RWPE2 (cell line): ENCODE results near the gene SRPRA.

Source experiments
- ATAC-seq: fragments of 200-7000 bp; cut with Tn5 transposase; 3 replicates; pipeline ENCODE4 v1.9.1; 2021; ENCODE audit warnings: low read depth
- DNase-seq: peaks from one replicate; pipeline ENCODE4 v3.0.0-alpha.2; 2020; ENCODE audit warnings: low spot score
- H3K27ac ChIP-seq: fragments of 450-650 bp; 2 replicates; pipeline ENCODE4 v1.5.1; 2017; ENCODE audit warnings: mild to moderate bottlenecking; ENCODE audit not compliant: poor library complexity, severe bottlenecking
- H3K27me3 ChIP-seq: fragments of 250-450 bp; sonication (Bioruptor Pico); 2 replicates; pipeline ENCODE4 v1.5.1; 2021; ENCODE audit warnings: mild to moderate bottlenecking, moderate library complexity; ENCODE audit not compliant: insufficient read depth, poor library complexity, severe bottlenecking
- H3K36me3 ChIP-seq: fragments of 250-450 bp; sonication (Bioruptor Pico); 2 replicates; pipeline ENCODE4 v1.5.1; 2020; ENCODE audit warnings: low read depth, mild to moderate bottlenecking, moderate library complexity
- H3K4me1 ChIP-seq: fragments of 250-450 bp; sonication (Bioruptor Pico); 2 replicates; pipeline ENCODE4 v1.5.1; 2021; ENCODE audit warnings: mild to moderate bottlenecking, moderate library complexity; ENCODE audit not compliant: insufficient read depth, poor library complexity, severe bottlenecking
- H3K4me3 ChIP-seq: fragments of 250-450 bp; sonication (Bioruptor Pico); 2 replicates; pipeline ENCODE4 v1.5.1; 2021; ENCODE audit warnings: mild to moderate bottlenecking, moderate library complexity; ENCODE audit not compliant: severe bottlenecking
- H3K9me3 ChIP-seq: fragments of 250-450 bp; sonication (Bioruptor Pico); 2 replicates; pipeline ENCODE4 v1.5.1; 2021; ENCODE audit warnings: mild to moderate bottlenecking, moderate library complexity; ENCODE audit not compliant: severe bottlenecking
- CTCF ChIP-seq: fragments of 450-650 bp; IDR thresholded peaks from one replicate; pipeline ENCODE4 v1.5.1; 2017; ENCODE audit warnings: mild to moderate bottlenecking, moderate library complexity; ENCODE audit not compliant: poor library complexity, severe bottlenecking

SRPRA gene

DNA sequence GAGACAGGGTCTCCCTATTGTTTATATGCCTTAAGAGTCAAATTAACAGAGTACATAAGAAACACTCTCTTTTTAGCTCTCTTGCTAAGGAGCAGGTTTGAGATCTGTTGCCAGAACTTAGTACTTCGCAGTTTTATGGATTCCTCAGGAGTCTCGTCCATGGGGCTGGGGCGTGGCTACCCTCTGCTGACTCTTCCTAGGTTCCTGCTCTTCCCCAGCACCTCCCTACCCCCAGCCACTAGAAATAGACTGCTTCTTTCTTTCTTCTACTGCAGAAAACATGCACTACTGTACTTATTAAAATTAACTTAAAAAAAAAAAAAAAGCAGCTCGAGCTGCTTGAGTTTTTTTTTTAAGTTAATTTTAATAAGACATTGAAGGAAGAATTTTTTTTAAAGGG lies 49.1 kb downstream of the SRPRA start:
- no peaks in the 10 kb centered on the region for H3K4me1 ChIP-seq
- ATAC-seq (no peak), DNase-seq (no peak)
- no peaks in the 10 kb centered on the region; the same call in 1 of the 2 replicates for H3K36me3 ChIP-seq
- no peak for TF ChIP-seq CTCF
- no peak overlapping the region for H3K27ac ChIP-seq
- no peak overlapping the region for H3K4me3 ChIP-seq
- no peaks in the 10 kb centered on the region for H3K27me3 ChIP-seq
- no peaks in the 10 kb centered on the region for H3K9me3 ChIP-seq

DNA sequence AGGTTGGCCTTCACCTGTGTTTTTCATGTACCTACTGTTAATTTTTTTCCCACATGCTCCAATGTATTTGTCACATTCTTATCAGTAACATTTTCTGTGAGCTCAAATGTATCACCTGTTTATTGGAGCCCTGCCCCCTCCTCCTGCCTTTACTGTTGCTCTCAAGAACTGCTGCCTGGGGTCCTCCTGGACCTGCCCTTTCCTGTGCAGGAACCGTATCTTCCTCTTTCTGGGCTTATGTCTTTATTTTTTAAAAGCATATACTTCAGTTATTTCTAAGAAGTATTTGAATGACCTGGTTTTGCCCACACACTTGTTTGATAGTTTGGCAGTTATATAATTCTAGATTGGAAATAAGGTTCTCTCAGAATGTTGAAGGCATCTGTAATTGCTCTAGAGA lies 51.2 kb downstream of the SRPRA start:
- H3K9me3 ChIP-seq = no peaks in the 10 kb centered on the region
- H3K4me3 ChIP-seq = no peak overlapping the region
- H3K27me3 ChIP-seq = no peaks in the 10 kb centered on the region
- DNase-seq = no peak
- no peaks in the 10 kb centered on the region; the same call in 1 of the 2 replicates for H3K36me3 ChIP-seq
- peaks cover 2% of the 10 kb centered on the region for H3K4me1 ChIP-seq
- TF ChIP-seq CTCF = no peak
- no peak overlapping the region for H3K27ac ChIP-seq
- ATAC-seq = no peak

DNA sequence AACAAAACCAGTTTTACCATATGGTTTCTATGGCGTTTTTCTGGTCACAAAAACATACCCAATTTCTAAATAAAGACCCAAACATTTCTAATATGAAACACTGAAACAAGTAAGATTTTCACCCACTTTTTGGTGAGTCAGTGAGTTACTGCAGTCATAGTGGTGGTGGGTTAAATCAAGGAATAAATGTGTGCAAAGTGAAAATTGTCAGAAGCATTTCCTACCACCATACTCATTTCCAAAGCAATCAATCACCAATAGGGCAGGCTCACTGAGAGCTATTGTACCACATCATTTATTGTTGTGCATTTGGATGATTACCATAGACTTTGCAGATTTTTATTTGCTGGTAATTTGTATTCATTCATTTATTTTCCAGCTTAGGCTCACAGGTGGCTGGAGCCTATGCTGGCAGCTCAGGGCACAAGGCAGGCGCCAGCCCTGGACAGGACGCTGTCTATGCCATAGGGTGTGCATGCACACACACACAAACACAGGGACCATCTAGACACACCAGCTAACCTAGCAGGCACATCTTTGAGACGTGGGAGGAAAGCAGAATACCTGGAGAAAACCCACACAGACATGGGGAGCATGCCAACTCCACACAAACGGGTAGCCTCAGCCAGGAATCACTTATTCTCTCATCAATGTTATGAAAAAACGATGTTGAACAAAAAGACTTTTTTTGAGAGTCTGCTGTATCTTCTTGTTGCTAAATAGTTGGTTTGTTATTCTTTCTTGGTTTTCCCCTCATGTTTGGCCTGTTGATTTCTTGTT lies 52.0 kb downstream of the SRPRA start:
- Histone ChIP-seq H3K27ac (no peak overlapping the region), H3K4me1 (peaks cover 2% of the 10 kb centered on the region), H3K27me3 (no peaks in the 10 kb centered on the region), H3K9me3 (no peaks in the 10 kb centered on the region), H3K36me3 (no peaks in the 10 kb centered on the region; the same call in 1 of the 2 replicates), H3K4me3 (no peak overlapping the region)
- TF ChIP-seq CTCF = no peak
- DNase-seq = no peak
- ATAC-seq = no peak

GRCh38 chr11:126214841-126215240 lies 53.9 kb downstream of the SRPRA start:
- Histone ChIP-seq H3K4me3 (no peak overlapping the region), H3K4me1 (peaks cover 9% of the 10 kb centered on the region), H3K36me3 (peaks cover 7% of the 10 kb centered on the region), H3K27ac (no peak overlapping the region), H3K9me3 (no peaks in the 10 kb centered on the region), H3K27me3 (no peaks in the 10 kb centered on the region)
- DNase-seq = no peak
- no peak for ATAC-seq
- no peak for TF ChIP-seq CTCF

DNA sequence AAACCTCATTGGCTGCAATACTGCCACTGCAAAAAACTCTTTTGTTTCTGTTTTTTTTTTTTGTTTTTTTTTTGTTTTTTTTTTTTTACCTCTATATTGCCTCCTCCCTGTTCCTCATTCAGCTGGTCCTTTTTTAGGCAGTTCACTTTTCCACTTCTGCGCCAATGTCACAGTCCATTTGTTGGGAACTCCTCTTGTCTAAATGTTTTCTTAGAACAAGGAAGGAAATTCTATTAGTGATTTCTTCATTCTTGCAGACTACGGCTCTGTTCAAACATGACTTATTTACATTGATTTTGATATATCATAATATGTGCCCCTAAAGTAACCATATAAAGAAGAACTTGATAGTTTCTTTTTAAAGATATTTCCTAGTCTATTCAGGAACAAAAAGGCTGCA lies 54.3 kb downstream of the SRPRA start:
- DNase-seq = no peak
- Histone ChIP-seq H3K4me1 (peaks cover 9% of the 10 kb centered on the region), H3K4me3 (no peak overlapping the region), H3K27ac (no peak overlapping the region), H3K36me3 (peaks cover 11% of the 10 kb centered on the region), H3K9me3 (no peaks in the 10 kb centered on the region), H3K27me3 (no peaks in the 10 kb centered on the region)
- no peak for ATAC-seq
- no peak for TF ChIP-seq CTCF
